GM10248 (cell line): ENCODE measurements around the gene TEKT3.

Experiments used
- CTCF ChIA-PET: fragments of 300-600 bp; sonication (Branson Sonifier 250); formaldehyde crosslinking; extraction: SDS; loops from one replicate; lab custom pipeline; 2021; ENCODE audit warnings: antibody characterized with exemption; lab: Yijun Ruan, JAX
- POLR2A ChIA-PET: fragments of 350-650 bp; sonication (Branson Sonifier 250); formaldehyde crosslinking; extraction: SDS; loops from one replicate; lab custom pipeline; 2020; ENCODE audit warnings: antibody characterized with exemption; lab: Yijun Ruan, JAX
- DNase-seq: peaks from one replicate; pipeline ENCODE4 v3.0.0; 2012; ENCODE audit errors: extremely low spot score
- TF ChIP-seq, protein P1 (sequence below): IDR thresholded peaks from 2 replicates; pipeline ENCODE4 v1.5.1; 2012; ENCODE audit warnings: mild to moderate bottlenecking, low read depth; ENCODE audit errors: extremely low read depth, missing control alignments, control extremely low read depth

The TEKT3 gene

DNA sequence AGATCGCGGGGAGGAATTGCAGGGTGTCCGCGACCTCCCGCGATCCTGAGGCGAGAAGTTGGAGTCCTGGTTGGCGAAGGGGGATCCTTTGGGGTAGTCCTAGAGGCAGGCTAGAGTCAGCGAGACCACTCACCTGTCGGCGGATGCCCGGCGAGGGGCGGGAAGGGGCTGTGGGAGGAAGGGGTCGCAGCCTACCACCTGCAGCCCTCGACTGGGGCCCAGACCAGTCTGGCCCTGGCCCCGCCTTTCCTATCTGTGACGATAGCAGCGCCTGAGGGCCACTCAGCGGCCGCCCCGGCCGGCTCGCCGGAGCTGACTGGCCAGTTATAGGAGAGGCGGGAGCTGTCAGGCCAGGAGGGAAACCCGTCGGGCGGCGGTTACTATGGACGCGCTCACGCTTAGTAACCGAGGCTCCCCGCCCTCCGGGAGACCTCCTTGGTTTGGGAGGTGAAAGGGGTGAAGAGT lies at the start of gene TEKT3:
Gene TEKT3, minus strand, starts transcription at position 213 of the 465 bp plus-strand sequence. CDS start 10,012 bp downstream, outside the sequence.
- DNase-seq, result no peak

DNA sequence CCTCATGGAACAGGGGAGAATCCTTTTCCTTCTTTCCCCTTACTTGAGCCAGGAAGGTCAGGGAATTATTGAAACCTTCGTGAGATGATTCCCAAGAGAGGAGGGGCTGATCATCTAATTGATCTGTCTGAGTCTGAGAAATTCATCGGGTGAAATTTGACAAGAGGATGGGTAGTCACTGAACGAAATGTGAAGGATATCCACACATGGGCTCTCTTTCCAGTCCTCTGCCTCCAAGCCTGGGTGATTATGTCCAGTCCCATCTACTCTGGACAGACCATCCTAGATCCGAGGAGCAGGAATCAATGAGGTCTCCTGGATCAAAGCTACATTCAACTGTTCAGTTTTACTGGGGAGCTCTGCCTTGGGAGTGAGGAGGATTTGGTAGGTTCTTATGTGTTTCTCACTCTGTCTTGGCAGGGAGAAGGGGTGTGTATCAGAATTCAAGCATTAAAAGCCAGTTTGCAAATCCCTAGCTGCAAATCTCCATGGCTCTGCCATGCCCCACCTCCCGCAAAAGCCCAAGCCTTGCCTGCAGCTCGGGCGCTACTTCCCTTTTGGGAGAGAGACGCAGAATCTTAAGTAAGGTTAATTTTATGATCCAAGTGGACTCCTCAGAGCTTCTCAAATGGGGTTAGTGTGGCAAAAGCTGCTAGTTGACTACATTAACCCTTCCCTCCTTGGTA lies 47.1 kb upstream of the TEKT3 start:
- TF ChIP-seq, protein P1, sequence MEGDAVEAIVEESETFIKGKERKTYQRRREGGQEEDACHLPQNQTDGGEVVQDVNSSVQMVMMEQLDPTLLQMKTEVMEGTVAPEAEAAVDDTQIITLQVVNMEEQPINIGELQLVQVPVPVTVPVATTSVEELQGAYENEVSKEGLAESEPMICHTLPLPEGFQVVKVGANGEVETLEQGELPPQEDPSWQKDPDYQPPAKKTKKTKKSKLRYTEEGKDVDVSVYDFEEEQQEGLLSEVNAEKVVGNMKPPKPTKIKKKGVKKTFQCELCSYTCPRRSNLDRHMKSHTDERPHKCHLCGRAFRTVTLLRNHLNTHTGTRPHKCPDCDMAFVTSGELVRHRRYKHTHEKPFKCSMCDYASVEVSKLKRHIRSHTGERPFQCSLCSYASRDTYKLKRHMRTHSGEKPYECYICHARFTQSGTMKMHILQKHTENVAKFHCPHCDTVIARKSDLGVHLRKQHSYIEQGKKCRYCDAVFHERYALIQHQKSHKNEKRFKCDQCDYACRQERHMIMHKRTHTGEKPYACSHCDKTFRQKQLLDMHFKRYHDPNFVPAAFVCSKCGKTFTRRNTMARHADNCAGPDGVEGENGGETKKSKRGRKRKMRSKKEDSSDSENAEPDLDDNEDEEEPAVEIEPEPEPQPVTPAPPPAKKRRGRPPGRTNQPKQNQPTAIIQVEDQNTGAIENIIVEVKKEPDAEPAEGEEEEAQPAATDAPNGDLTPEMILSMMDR, result no peak
- ChIA-PET POLR2A (no interaction called here), CTCF (no interaction called here)
- DNase-seq, result no peak

More for the DNA sequence above, at the start of gene TEKT3:
- TF ChIP-seq, protein P1, result no peak
- ChIA-PET POLR2A (no interaction called here), CTCF (no interaction called here)

DNA sequence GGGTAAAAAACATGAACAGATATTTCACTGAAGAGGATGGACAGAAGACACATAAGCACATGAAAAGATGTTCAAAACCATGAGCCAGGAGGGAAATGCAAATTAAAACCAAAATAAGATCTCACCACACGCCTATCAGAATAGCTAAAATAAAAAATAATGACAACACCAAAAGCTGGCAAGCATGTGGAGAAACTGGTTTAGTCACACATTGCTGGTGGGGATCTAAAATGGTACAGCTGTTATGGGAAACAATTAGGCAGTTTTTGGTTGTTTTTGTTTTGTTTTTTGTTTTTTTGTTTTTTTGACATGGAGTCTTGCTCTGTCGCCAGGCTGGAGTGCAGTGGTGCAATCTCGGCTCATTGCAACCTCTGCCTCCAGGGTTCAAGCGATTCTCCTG lies 44.7 kb upstream of the TEKT3 start:
- CTCF ChIA-PET, result no interaction called here
- POLR2A ChIA-PET, result no interaction called here
- DNase-seq, result no peak
- TF ChIP-seq, protein P1, result no peak

DNA sequence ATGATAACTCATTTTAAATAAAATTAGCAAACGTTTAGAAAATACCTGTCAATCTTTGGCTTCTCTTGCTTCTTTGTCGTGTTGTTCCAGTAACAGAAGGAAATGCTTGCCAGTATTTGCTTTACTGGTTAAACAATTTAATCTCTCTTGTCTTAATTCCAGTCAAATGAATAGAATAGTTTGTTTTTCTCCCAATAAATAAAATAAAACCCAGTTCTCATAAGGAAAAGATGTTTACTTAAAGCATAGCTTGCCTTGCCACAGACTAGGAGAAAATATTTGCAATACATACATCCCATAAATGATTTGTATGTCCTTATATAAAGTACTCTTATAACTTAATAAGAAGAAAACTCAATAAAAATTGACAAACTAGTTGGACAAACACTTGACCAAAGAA lies 43.9 kb upstream of the TEKT3 start:
- POLR2A ChIA-PET, result no interaction called here
- DNase-seq, result no peak
- TF ChIP-seq, protein P1, result no peak
- CTCF ChIA-PET, result no interaction called here

DNA sequence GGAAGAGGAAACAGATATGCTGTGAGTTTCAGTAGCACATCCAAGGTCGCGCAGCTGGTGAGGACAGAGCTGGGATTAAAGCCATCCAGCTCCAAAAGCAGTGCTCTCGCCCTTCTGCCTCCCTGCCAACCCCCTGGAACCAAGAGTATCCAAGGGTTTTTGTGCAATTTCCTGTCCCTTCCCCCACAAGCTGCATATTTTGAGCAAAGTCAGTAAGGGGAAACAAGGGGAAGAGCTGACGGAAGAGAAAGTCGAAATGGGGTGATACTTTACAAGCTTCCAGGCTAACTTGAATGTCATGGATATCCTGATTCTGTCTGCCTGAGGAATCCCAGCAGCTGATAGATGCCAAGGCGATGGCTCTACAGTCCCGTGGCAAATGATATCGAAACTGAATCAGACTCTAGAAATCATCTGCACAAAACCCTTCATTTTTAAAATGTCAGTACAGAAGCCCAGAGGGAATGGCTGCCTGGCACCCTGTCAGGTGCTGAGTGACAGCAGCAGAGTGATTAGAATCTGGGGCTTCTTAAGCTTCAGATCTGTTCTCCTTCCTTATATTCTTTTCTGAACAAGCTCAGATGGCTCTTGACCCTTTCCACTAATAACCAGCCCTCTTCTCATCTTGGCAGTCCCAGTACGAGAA lies 42.9 kb upstream of the TEKT3 start:
- CTCF ChIA-PET, result no interaction called here
- no peak for DNase-seq
- POLR2A ChIA-PET, result no interaction called here
- TF ChIP-seq, protein P1, result no peak

DNA sequence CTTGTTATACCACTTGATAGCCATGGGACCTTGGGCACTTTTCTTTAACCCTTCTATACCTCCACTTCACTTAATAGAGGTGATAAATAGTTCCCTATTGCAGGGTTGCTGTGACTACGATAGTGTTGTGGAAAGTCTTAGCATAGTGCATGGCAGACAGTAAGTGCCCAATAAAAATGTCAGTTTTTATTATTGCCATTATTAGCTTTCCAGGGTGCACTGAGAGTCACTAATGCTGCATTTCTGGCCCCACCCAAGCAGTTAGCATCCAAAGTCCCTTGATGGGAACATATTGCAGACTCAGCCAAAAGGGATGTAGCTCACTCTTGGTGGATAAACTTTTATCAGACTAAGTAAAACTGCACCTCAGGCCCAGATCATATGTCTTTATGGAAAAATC lies 41.5 kb upstream of the TEKT3 start:
- ChIA-PET CTCF (interaction anchor here (0.8 kb wide), 1 partner anchor 28 kb away, joined by 3 read pairs; no protein-coding TSS in a partner anchor), POLR2A (no interaction called here)
- DNase-seq, result no peak
- TF ChIP-seq, protein P1, result no peak
